ENCODE measurements around the gene KLK6. TPM values are rescaled to one million over a fixed set of nuclear protein-coding genes. Genes with fewer than 3 reads are reported as not detected.

The KLK6 gene
- not detected for polyA plus RNA-seq (ENCODE audit: insufficient read length)

DNA sequence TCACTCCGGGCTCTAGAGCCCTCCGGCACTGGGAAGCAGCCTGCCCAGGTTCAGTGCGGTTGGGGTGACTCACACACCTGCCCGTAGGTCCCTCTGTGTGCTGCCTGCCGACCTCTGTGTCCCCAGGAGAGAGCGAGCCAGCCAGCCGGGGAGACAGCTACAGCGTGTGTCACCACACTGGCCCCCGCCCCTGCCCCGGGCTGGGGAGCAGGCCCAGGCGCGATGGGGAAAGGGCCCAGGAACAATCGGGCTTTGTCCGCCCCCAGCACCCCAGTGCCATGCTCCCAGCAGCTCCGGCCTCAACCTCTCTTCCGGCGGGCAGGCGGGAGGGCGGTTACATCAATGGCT, at the start of gene KLK6:
Gene KLK6 (minus strand): TSS at position 179 of the 348 bp plus-strand sequence. CDS start 1,487 bp downstream, outside the sequence.
- no peak for DNase-seq

DNA sequence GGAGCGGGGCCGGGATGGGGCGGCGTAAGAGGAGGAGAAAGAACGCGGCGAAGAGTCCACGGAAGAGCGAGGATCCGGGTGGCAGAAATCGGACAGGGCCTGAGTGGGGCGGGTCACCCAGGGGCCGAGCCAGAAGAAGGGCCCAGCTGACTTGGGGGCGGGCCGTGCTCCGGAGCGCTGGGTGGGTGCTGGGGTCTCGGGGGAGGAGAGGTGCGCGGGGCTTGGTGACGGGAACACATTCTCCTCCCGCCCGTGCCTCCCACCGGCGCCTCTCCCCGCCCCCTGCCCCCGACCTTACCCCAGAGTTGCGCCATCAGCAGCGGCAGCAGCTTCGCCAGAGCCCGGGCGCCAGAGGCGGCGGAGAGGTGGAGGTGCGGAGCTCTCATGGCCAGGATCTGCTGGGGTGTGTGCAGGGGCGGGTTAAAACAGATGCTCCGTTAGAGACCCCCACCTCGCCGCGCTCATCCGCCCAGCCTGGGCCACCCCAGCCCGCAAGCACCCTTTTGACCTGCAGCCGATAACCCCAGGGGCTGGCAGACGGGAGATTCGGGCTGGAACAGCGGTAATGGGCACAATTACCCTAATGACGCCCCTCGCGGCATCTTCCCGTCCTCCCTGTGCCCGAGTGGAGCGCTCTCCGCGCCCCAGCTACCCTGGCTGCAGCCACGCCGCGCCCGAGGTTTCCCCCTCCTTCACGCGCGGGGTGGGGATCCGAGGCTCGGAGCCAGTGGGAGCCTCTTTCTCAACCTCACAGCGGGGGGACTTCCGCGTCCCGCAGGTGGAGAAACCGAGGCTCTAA, 49.6 kb upstream of the KLK6 start:
- DNase-seq, result no peak

DNA sequence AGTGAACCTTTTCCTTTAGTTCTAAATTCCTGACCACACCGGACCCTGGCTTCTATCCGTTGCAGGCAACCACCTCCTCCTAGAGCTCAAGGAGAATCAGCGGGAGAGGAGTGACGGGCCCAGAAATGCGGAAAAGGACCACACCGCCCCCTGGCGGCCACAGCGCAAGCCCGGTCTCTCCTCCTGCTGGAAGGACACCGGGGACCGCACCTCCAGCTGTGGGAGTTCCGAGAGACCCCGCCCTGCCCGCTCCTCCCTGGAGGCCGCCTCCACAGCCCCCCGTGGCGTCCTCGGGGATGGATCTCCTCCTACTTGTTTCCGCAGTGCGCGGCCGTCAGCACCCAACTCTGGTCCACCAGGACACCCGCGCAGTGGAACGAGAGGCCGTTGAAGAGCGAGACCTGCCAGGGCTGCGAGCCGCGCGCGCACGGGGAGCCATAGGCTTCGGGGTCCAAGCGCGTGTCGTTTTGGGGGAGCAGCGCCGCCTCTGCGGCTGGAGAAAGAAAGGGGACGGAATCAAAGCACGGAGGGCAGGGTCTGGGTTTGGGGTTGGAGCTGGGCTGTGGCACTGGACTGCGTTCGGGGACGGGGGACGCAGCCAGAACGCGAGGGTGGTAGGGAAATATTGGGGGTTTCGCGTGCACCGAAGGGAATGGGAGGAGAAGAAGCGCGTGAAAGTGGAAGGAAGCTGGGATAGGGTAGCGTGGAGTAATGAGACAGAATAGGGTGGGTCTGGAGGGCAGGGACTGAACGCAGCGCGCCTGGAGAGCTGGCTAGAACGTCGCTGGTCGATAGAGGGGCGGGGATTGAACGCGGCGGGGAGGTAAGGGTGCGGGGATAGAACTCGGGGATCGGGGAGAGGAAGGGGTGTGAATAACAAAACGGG, 47.6 kb upstream of the KLK6 start:
- DNase-seq, result peak; percentile 10

DNA sequence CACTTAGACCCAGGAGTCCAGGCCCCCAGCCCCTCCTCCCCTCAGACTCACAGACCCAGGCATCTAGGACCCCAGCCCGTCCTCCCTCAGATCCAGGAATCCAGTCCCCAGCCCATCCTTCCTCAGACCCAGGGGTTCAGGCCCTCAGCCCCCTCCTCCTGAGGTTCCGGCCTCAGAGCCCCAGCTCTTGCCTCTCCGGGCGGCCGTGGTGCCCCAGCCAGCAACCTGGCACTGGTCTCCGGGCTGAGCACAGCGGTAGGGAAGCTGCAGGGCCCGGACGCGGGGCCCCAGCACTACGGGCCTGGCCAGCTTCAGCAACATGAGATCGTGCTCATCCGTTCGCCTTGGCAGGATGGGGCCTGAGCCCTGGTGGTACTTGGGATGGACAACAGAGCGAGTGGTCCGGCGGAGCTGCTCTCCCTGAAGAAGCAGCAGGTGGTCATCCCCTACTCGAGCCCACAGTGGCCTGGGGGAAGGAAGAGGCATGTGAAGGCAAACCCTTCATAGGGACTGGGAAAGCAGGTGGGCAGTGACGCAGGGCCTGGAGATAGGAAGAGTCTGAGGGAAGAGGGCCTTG, 46.4 kb upstream of the KLK6 start:
- DNase-seq, result no peak

DNA sequence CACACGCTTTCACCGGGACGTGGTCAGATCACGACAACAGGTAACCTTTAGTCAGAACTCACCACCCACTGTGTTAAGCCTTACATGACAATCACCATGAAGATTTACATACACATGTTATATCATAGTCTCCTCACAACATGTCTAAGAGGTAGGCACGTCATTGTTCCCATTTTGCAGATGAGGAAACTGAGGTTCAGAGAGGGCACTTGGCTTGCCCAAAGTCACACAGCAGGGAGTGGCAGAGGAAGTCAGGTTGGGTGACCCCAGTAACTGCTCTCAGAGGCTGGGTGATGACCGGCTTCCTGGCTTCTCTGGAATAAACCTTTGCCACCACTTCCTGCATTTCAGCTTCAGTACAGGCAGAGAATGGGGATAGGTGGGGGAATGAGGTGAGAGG, 44.9 kb upstream of the KLK6 start:
- no peak for DNase-seq

DNA sequence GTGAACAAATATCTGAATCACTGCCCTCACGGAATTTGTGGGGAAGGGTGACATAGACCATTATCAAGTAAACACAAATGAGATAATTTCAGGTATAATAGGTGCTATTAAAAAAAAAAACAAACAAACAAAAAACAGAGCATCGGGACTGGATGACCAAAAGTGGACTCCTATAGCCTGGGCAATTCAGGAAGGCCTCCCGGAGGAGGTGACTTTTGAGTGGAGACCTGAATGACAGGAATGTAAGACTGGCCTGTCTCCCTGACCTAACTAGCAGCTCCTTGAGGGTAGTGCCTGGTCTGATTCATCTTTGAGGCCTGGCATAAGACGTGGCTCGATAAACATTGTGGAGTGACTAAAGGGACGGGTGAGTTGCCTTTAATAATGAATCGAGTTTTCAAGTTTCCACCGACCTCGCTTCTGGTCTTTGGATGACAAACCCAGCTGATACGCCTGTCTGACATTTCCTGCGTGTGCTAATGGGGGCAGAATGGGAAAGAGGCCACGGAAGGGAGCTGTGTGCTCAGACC, 43.3 kb upstream of the KLK6 start:
- DNase-seq, result no peak

DNA sequence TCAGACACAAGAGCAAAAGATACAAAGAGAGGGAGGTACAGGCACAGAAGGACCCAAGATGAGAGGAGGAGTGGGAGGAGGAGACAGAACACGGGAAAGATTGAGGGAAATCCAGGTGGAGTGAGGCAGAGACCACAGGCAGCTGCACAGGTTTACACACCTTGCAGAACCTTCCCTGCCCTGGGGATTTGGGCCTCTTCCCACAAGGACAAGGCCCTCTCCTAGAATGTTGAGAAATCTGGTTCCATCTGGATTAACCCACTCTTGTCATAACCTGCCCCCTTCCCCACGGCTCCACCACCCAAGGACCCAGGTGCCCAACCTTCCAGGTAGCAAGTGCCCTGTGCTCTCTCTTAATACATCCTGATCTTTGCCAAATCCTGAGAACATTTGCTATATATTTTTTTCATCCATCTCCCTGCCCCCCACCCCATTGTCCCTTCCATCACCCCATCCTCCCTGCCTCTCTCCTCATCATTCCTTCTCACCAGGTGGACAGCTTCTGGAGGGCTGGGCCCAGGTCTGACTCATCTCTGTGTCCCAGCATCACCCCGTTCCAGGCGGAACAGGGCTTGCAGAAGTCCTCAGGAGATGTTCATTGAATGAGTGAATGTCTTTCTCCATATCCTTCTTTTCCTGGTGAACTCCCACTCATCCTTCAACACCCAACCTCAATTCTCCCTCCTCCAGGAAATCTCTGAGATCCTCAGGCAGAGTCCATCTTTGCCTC, 40.8 kb upstream of the KLK6 start:
- DNase-seq, result no peak

DNA sequence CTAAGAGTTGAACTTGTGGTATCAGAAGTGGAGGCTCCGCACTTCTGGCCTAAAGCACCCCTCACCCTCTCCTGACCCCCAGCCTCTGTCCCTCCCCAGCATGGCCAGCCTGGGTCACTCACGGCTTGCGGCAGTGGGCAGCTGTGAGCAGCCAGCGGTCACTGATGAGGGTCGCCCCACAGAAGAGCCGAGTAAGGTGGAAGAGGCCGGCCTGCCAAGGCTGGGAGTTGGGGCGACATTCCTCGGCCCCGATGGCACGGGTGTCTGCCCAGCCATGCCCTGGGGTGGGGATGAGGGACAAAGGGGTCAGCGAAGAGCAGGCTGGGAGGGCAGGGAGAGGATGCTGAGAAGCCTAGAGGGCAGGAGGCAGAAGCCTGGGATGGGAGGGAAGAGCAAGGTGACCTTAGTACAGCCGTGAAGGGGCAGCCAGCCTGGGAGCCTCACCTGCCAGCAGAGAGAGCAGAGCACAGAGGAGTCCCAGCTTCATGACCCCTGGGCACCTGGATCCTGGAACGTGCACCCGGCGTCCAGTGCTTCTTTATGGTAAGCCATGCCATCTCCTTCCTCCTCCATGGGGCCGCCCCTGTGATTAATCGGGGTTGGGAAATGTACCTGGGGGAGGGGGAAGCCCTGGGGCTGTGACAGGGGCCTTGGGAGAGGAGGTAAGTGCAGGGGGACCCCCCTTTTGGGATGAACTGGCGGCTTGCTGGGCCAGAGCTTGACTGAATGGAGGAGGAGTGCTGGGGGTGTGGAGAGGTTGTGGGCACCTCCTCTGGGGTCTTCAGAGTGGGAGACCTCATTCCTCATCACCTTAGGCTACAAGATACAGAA, 39.9 kb upstream of the KLK6 start:
- DNase-seq, result no peak

DNA sequence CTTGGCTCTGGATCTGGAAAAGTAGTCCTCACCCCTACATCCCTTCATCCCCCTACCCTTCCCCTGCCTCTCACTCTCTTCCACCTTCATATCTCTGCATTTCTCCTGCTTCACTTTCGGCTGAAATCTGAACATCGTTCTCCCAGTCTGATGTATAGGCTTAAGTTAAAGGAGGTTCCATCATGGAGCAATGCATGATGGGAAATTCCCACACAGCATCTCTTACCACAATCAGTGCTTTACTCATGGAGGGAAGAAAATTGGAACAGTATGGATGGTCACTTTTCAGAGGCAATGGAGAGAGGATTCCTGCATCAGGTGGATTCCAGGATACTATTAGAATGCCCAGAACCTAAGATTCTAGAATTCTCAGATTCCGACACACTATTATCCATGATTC, 38.1 kb upstream of the KLK6 start:
- no peak for DNase-seq

DNA sequence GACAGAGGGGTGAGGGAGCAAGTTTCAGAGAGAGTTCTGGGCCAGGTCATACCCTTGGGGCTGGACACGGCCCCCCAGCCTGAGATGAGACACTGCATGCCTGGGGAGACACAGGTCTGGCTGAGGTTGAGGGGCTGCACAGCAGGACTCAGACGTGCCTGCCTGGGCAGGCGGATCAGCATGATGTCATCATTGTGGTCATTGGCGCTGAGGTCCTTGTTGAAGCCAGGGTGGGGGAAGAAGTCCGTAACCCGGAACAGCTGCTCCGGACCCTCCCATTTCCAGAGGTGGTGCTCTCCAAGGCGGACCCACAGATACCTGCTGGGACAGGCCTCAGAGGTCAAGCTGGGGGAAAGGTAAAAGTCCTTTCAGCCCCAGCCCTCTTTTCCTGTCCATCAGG, 37.0 kb upstream of the KLK6 start:
- DNase-seq, result no peak

DNA sequence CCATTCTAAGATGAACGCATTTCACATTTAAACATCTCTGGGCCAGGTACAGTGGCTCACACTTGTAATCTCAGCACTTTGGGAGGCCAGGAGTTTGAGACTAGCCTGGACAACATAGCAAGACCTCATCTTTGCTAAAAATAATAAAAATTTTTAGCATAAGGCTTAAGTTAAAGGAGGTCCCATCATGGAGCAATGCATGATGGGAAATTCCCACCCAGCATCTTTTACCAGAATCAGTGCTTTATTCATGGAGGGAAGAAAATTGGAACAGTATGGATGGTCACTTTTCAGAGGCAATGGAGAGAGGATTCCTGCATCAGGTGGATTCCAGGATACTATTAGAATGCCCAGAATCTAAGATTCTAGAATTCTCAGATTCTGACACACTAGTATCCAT, 35.9 kb upstream of the KLK6 start:
- DNase-seq, result no peak

DNA sequence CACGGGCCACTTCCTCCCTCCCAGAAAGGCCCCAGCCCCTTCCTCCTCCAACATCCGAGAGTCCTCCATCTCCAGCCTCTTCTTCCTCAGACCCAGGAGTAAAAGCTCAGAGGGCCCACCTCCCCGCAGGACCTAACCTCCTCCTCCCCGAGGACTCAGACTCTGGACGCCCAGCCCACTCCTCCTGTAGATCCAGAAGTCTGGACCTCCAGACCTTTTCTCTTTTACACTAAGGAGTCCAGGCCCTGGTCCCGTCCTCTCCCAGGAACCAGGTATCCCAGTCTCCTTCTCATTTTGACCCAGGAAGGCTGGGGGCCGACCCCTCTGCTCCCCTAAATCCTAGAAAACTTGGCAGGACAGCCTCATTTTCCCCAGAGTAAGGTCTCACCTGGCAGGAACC, 33.9 kb upstream of the KLK6 start:
- DNase-seq, result no peak

DNA sequence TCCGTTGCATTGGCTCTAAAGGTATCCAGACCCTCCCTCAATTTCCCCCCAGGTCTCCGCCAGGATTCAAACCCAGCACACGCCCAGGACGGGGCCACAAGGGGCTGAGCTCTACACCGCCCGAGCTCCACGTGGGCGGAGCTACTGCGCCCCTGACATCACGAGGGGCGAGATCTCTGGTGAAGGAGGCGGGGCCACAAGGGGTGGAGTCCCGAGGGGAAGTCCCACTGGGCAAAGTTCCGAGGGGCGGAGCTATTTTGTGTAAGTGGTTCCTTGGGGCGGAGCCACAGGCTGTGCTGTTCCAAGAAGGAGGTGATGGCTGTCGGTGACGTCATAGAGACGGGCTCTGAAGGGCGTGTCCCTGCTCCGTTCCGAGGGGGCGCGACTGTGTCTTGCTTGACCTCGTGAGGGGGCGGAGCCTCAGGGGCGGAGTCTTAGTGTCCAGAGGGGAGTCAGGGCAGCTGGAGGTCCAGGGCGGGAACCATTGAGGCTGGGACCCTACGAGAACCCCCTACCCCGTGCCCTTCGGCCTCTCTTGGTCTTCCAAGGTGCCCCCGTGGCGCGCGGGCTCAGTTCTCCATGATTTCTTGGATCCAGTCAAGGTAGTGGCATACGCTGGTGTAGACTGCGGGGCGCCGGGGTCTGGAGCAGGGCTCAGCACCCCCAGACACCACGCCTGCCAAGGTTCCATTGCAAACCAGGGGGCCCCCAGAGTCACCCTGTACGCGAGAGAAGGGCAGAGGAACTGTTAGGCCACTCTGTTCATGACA, 33.3 kb upstream of the KLK6 start:
- DNase-seq, result no peak

DNA sequence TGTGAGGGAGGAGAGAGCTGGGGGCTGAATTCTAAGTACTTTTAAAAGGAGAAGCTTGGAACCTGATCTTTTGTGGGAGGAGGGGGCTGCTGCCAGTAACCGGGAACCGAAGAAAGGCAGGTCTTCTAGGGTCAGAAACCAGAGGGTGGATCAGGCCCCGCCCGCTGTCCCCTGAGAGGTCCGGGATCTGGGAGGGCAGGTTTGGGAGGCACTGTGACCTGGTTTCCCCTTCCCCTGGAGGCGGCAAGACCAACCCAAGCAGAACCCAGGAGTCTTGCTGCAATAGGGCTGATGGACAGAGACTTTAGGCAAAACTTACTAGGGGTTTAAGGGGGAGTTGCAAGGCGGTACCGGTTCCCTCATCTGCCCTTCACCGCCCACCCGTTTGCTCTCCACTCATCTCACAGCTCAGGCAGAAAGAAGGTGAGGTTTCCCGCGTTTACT, 32.7 kb upstream of the KLK6 start:
- no peak for DNase-seq

DNA sequence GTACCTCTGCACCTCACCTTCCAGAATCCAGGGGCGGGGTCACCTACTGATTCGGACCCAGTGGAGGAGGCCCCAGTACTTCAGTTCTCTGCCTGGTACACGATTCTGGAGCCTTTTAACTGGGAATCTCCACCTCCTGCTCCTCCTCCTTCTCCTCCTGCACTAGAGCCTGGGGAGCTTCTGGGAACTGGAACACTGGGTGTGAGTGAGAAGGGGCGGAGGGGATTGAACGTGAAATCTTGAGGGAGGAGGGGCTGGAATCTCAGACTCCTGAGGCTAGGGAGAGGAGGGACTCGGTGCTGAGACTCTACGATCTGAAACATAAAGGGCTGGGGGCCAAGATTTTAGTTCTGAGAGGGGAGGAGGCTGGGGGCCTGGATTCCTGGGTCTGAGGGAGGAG, 32.1 kb upstream of the KLK6 start, which contains the start of gene KLK8:
Gene KLK8 (minus strand): TSS at position 90 of the 400 bp plus-strand sequence. CDS start 437 bp downstream, outside the sequence.
- DNase-seq, result no peak

DNA sequence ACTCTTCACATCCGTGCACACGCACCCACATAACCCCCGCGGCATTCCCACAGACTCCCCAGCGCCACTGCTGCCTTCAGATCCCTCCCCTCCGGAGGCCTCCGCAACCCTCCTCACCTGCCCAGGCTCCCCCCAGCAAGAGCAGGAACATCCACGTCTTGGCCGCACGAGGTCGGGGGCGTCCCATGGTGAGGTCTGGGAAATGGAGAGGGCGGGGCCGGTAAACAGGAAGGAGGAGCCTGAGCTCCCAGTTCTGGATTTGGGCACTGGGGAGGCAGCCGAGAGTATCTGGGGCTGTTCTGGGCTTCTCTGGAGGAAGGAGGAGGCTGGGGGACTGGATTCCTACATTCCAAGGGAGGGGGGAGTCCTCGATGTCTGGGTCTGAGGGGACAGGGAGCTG, 31.6 kb upstream of the KLK6 start:
- no peak for DNase-seq

DNA sequence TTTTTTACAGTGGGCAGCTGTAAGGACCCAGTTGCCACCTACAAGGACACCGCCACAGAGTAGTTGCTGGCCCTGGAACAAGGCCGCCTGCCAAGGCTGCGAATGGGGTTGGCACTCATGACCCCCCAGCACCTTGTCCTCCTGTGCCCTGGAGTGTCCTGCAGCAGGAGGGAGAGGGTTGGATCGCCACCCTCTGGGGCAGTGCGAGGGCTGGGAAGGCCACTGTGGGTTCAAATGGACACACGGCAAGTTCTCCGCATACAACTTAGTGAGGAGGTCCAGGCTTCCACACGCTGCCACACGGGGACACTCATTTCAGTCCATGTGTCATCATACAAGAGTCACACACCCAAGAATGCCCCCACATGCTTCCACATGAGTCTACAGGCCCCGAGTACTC, 31.0 kb upstream of the KLK6 start:
- no peak for DNase-seq

DNA sequence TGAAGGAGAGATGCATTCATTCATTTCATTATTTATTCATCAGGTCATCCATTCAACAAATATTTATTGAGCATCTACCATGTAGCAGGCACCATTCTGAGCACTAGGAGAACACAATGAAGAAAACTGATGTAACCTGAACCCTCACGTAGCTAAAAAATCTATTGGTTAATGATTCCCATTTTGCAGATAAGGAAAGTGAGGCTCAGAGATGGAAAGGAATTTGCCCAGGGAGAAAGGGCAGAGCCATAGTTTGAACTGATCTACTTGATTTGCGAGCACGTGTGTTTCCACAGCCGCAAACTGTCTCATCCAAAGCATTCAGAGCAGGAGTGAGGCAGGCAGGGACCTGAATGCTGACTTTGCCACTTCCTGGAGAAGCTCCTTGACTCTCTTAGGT, 29.3 kb upstream of the KLK6 start:
- no peak for DNase-seq

DNA sequence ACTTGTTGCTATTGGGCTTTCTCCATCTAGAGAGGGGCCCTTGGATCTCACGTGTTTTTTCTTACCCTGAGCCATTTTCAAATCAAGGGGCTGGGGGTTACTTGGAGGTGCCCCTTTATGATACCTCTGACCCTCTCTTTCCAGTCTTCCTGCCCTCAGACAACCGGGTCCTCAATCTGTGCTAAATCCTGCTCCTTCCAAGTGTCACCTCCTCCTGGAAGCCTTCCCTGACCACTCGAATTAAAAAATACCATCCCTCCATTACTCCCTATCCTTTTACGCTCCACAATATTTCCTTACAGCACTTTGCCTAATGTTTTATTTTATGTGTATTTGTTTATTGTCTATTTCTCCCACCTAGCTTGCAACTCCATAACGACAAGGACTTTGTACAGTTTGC, 28.7 kb upstream of the KLK6 start:
- no peak for DNase-seq

DNA sequence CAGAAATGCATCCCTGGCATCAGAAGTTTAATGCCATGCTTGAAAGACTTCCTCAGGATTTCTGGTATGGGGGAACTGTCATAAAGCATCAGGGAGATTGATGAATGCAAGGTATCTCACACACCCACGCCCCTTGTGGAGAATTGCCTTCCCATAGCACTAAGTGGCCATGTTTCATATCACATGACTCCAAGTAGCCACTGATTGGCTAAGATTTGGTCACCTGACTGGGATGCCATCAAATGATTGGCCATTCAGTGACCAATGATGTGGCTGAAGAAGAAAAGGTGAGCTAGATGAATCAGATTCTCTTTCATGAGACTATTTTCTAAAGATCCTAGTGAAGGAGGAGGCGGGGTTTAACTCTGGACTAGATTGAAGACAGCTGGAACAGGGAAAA, 24.7 kb upstream of the KLK6 start:
- DNase-seq, result no peak

DNA sequence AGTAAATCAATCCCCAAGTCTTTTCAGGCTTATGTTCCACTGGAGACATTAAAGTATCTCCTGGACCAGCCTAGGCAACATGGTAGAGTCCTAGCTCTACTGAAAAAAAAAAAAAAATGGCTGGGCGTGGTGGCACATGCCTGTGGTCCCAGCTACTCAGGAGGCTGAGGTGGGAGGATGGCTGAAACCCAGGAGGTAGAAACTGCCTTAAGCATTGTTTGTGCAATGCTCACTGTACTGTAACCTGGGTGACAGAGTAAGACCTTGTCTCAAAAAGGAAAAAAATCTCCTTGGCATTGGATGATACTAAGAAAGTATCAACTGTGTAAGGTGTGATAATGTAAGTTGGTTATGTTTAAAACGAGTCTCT, 23.3 kb upstream of the KLK6 start:
- DNase-seq, result no peak

Measured in hindlimb muscle (tissue), 1 donor.